Measurements from ENCODE around the gene CPEB4. TPM values are rescaled to one million over a fixed set of nuclear protein-coding genes. Genes with fewer than 3 reads are reported as not detected.

CPEB4 gene
- total RNA-seq, 1 experiment from 2014 or later = 27.7 TPM

DNA sequence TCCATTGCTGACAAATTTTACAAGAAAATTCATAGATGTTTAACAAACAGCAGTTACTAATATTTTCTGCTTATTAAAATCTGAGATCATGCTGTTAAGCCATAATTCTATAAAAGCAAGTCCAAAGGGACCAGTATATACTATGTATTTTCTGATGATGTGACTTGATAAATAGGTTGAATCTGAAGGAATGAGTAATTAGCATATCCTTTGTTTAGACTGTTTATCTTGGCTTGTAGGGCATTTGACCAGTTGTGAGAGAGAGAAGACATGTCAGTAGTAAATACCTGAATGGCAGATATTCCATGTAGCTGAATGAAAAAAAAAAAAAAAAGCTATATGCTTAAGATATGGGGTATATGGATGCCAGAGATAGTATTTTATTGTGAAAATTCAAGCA, 14.6 kb downstream of the CPEB4 start:
- ChIA-PET POLR2A (interaction anchor here (0.7 kb wide), 1 partner anchor 159 kb away, joined by 10 read pairs; no protein-coding TSS in a partner anchor), CTCF (no interaction called here)
- TF ChIP-seq REST (IDR thresholded peaks at IDR 0.05; ENCODE audit: insufficient read depth in 1 of 2, low read depth in 2 of 2, low read length in 1 of 2) (no peak), TCF7L2 (IDR thresholded peaks at IDR 0.05; ENCODE audit: low read depth, low read length) (no peak), POLR2AphosphoS5 (IDR thresholded peaks at IDR 0.05; ENCODE audit: low read depth, low read length) (no peak), SIN3A (IDR thresholded peaks at IDR 0.05; ENCODE audit: borderline replicate concordance, insufficient read depth, low read depth, low read length) (no peak)
- TF ChIP-seq, protein P1, sequence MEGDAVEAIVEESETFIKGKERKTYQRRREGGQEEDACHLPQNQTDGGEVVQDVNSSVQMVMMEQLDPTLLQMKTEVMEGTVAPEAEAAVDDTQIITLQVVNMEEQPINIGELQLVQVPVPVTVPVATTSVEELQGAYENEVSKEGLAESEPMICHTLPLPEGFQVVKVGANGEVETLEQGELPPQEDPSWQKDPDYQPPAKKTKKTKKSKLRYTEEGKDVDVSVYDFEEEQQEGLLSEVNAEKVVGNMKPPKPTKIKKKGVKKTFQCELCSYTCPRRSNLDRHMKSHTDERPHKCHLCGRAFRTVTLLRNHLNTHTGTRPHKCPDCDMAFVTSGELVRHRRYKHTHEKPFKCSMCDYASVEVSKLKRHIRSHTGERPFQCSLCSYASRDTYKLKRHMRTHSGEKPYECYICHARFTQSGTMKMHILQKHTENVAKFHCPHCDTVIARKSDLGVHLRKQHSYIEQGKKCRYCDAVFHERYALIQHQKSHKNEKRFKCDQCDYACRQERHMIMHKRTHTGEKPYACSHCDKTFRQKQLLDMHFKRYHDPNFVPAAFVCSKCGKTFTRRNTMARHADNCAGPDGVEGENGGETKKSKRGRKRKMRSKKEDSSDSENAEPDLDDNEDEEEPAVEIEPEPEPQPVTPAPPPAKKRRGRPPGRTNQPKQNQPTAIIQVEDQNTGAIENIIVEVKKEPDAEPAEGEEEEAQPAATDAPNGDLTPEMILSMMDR (IDR thresholded peaks at IDR 0.05) = no peak
- H3K27ac ChIP-seq (ENCODE audit: low read length) = no peak overlapping the region
- intact Hi-C loops (cut with micrococcal nuclease; ENCODE audit: unreplicated experiment) (no loop called here), in situ Hi-C loops (cut with HindIII; ENCODE audit: low pct_unique_long_range_greater_than_20kb, low sequenced_read_pairs) (no loop called here)
- DNase-seq (ENCODE audit: low read depth, low spot score) (no peak), ATAC-seq (no peak)
- no peak overlapping the region for H3K4me3 ChIP-seq (ENCODE audit: low read depth in 2 of 2, low read length in 2 of 2)
- peaks cover 3% of the 10 kb centered on the region; the same call in 1 of the 2 replicates for H3K4me1 ChIP-seq (ENCODE audit: control insufficient read depth, insufficient read depth, low read length)
- no peaks in the 10 kb centered on the region for H3K36me3 ChIP-seq (ENCODE audit: control insufficient read depth, insufficient read depth, low read length)
- BruUV-seq (replicated peaks) = no TSS peak
- no peaks in the 10 kb centered on the region for H3K9me3 ChIP-seq (ENCODE audit: control insufficient read depth, insufficient read depth, low read depth, low read length)
- H3K27me3 ChIP-seq (ENCODE audit: control insufficient read depth, insufficient read depth, low read length) = no peaks in the 10 kb centered on the region

DNA sequence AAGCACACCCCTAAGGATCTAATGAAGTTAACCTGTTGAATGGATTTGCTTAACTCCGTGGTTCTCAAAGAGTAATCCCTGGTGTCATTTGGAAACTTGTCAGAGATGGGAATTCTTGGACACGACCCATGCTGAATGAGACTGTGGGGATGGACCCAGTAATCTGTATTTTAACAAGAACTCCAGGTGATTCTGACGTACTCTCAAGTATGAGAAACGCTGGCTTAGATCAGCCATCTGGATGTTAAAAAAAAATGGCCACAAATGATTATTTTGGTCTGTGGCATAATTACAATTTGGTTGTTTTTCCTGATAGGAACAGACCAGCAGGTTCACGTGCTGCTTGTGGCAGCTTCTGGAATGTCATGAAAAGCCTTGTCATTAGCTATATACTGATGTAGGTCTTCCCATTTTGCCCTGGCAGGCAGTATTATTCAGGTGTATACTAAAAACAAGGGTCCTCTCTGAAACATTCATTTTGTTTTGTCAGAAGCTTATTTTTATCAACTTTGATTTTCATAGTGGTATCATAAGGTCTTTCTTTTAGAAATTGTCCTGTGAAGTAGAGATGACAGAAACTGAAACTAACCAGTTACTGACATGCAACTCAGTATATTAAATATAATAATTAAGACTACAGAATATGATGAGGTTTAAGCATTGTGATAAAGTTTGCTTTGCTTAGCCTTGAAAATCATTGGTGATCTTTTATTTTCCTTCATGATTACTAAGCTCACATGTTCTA, 15.4 kb downstream of the CPEB4 start:
- Histone ChIP-seq H3K27ac (ENCODE audit: low read length) (no peak overlapping the region), H3K27me3 (ENCODE audit: control insufficient read depth, insufficient read depth, low read length) (no peaks in the 10 kb centered on the region), H3K4me1 (ENCODE audit: control insufficient read depth, insufficient read depth, low read length) (peaks cover 3% of the 10 kb centered on the region; the same call in 1 of the 2 replicates), H3K9me3 (ENCODE audit: control insufficient read depth, insufficient read depth, low read depth, low read length) (no peaks in the 10 kb centered on the region), H3K36me3 (ENCODE audit: control insufficient read depth, insufficient read depth, low read length) (no peaks in the 10 kb centered on the region), H3K4me3 (ENCODE audit: low read depth in 2 of 2, low read length in 2 of 2) (no peak overlapping the region)
- in situ Hi-C loops (cut with HindIII; ENCODE audit: low pct_unique_long_range_greater_than_20kb, low sequenced_read_pairs) (no loop called here), intact Hi-C loops (cut with micrococcal nuclease; ENCODE audit: unreplicated experiment) (no loop called here)
- no peak for TF ChIP-seq SIN3A (IDR thresholded peaks at IDR 0.05; ENCODE audit: borderline replicate concordance, insufficient read depth, low read depth, low read length)
- no peak for TF ChIP-seq TCF7L2 (IDR thresholded peaks at IDR 0.05; ENCODE audit: low read depth, low read length)
- TF ChIP-seq REST (IDR thresholded peaks at IDR 0.05; ENCODE audit: insufficient read depth in 1 of 2, low read depth in 2 of 2, low read length in 1 of 2) = no peak
- TF ChIP-seq, protein P1 (IDR thresholded peaks at IDR 0.05) = no peak
- no peak for TF ChIP-seq POLR2AphosphoS5 (IDR thresholded peaks at IDR 0.05; ENCODE audit: low read depth, low read length)
- ChIA-PET POLR2A (interaction anchor here (0.7 kb wide), 1 partner anchor 160 kb away, joined by 10 read pairs; no protein-coding TSS in a partner anchor), CTCF (no interaction called here)
- ATAC-seq = no peak
- no peak for DNase-seq (ENCODE audit: low read depth, low spot score)
- no TSS peak for BruUV-seq (replicated peaks)

All from Panc1 (cell line).